GM19467 (cell line): ENCODE results near the gene PC.
"Not testable (repeated sequence)": the region's sequence is repeated elsewhere in the genome, so short reads cannot be mapped to it uniquely, and the experiment has no call there.

Source experiments
- ATAC-seq: cut with Tn5 transposase; IDR thresholded peaks from one replicate; pipeline ENCODE4 v1.9.1; 2021; ENCODE audit warnings: mild to moderate bottlenecking, moderate library complexity; ENCODE audit not compliant: unreplicated experiment

Gene PC

DNA sequence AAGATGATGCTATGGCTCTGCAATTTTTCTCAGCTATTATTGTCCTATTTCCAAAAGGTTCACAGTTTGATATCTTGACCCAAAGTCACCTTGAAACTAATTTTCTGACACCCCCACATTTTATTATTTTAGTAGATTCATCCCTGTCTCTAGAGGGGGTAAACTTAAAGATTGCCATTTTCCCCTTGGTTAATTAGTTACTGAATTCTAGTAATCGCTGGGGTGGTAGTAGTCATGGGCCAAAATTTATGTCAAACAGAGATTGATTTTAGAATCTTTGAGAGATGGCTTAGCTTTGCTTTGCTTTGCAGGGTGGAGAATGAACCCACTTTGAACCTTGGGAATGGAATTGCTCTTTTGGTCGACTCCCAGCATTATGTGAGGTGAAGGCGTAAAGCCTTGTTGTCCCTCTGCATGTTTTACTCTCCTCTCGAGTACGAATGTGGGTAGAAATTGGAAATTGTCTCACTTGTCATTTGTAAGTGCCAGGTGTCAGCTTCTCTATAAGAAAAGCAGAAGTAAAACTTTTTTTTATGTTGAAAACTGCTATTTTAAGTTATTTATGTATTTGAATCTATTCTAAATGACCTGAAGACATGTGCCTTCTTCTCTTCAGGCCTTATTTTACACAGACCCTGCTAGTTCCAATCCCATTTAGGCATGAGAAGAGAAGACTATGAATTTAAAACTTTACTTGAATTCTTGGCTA is 157.3 kb downstream of the PC start:
- no peak for ATAC-seq

DNA sequence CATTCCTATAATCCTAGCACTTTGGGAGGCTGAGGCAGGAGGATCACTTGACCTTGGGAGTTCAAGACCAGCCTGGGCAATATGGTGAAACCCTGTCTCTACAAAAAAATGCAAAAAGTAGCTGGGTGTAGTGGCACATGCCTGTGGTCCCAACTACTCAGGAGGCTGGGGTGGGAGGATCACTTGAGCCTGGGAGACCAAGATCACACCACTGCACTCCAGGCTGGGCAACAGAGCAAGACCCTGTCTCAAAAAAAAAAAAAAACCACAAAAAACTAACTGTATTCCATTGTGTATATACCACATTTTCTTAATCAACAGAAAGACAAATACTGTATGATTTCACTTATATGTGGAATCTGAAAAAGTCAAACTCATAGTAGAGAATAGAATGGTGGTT is 158.4 kb downstream of the PC start:
- ATAC-seq, result not testable (repeated sequence)
